SK-N-SH (cell line): Measurements from ENCODE around the gene NCAM2. TPM values are rescaled to one million over a fixed set of nuclear protein-coding genes. Genes with fewer than 3 reads are reported as not detected.

Source experiments
- CTCF ChIA-PET: fragments of 300-600, 350-600 bp; formaldehyde crosslinking; extraction: SDS; loops from one replicate; lab custom pipeline; 2021; lab: Yijun Ruan, JAX
- POLR2A ChIA-PET: fragments of 350-600 bp; sonication (Branson Sonifier 250); formaldehyde crosslinking; extraction: SDS; loops from one replicate; lab custom pipeline; 2020; ENCODE audit warnings: antibody characterized with exemption, inconsistent platforms; lab: Yijun Ruan, JAX
- DNase-seq: peaks from one replicate; pipeline ENCODE4 v3.0.0; 2012
- H2AFZ ChIP-seq: fragments of 200-600 bp; sonication (generic); 2 replicates; pipeline ENCODE4 v1.8.1; 2016; ENCODE audit warnings: antibody characterized with exemption, mild to moderate bottlenecking, low read depth
- H3F3A ChIP-seq: fragments of 200-600 bp; sonication (generic); replicated peaks from 2 replicates; pipeline ENCODE3; 2016; ENCODE audit warnings: antibody characterized with exemption, mild to moderate bottlenecking; ENCODE audit not compliant: insufficient read depth
- H3K27ac ChIP-seq, 2 experiments: fragments of 200-500 bp in 1 of 2; fragments of 200-600 bp in 1 of 2; sonication (Bioruptor generic) in 1 of 2; sonication (generic), shearing (Covaris generic) in 1 of 2; 2 replicates each; pipeline versions ENCODE4 v1.5.1 to v1.6.1; 2014 to 2016; ENCODE audit warnings: low read depth in 2 of 2, inconsistent platforms in 1 of 2, low read length in 1 of 2, mild to moderate bottlenecking in 1 of 2, mixed read lengths in 1 of 2
- H3K27me3 ChIP-seq: fragments of 200-600 bp; sonication (generic), shearing (Covaris generic); 2 replicates; pipeline ENCODE4 v1.6.1; 2016; ENCODE audit warnings: mixed run types; ENCODE audit not compliant: insufficient read depth
- H3K36me3 ChIP-seq, 2 experiments: fragments of 200-500 bp in 1 of 2; fragments of 200-600 bp in 1 of 2; sonication (Bioruptor generic) in 1 of 2; sonication (generic) in 1 of 2; replicated peaks in 1 of 2; 2 replicates each; pipeline versions ENCODE3 to v1.5.1; 2014 to 2016; ENCODE audit warnings: low read length in 1 of 2, mild to moderate bottlenecking in 1 of 2; ENCODE audit not compliant: insufficient read depth in 2 of 2, control insufficient read depth in 1 of 2
- H3K4me1 ChIP-seq, 2 experiments: fragments of 200-500 bp in 1 of 2; fragments of 200-600 bp in 1 of 2; sonication (Bioruptor generic) in 1 of 2; sonication (generic), shearing (Covaris generic) in 1 of 2; 2 replicates each; pipeline versions ENCODE4 v1.5.1 to v1.6.1; 2014 to 2016; ENCODE audit warnings: low read depth in 1 of 2, low read length in 1 of 2, mixed run types in 1 of 2; ENCODE audit not compliant: insufficient read depth in 2 of 2, control insufficient read depth in 1 of 2
- H3K4me2 ChIP-seq: fragments of 200-600 bp; sonication (generic), shearing (Covaris generic); 2 replicates; pipeline ENCODE4 v1.6.1; 2017; ENCODE audit warnings: mixed run types
- H3K4me3 ChIP-seq, 2 experiments: fragments of 200-500 bp in 1 of 2; fragments of 200-600 bp in 1 of 2; sonication (Bioruptor generic) in 1 of 2; sonication (generic), shearing (Covaris generic) in 1 of 2; 2 replicates each; pipeline versions ENCODE4 v1.5.1 to v1.8.1; 2014 to 2016; ENCODE audit warnings: low read depth in 2 of 2, inconsistent platforms in 1 of 2, low read length in 1 of 2, mild to moderate bottlenecking in 1 of 2, mixed read lengths in 1 of 2, moderate library complexity in 1 of 2
- H3K79me2 ChIP-seq: fragments of 200-600 bp; sonication (generic); 2 replicates; pipeline ENCODE4 v1.8.1; 2017; ENCODE audit warnings: mild to moderate bottlenecking; ENCODE audit not compliant: insufficient read depth
- H3K9ac ChIP-seq: fragments of 200-600 bp; sonication (generic); 2 replicates; pipeline ENCODE4 v1.6.1; 2017; ENCODE audit warnings: mixed run types
- H3K9me2 ChIP-seq: fragments of 200-600 bp; sonication (generic); 2 replicates; pipeline ENCODE4 v1.6.1; 2017; ENCODE audit warnings: mixed run types
- H3K9me3 ChIP-seq: fragments of 200-600 bp; sonication (generic); 2 replicates; pipeline ENCODE4 v1.6.1; 2017; ENCODE audit warnings: mixed run types, mild to moderate bottlenecking, moderate library complexity
- H4K20me1 ChIP-seq: fragments of 200-600 bp; sonication (generic); 2 replicates; pipeline ENCODE4 v1.6.1; 2017; ENCODE audit warnings: mild to moderate bottlenecking, mixed run types; ENCODE audit not compliant: insufficient read depth
- CHD2 ChIP-seq: fragments of 150-350 bp; IDR thresholded peaks from 2 replicates; pipeline ENCODE4 v1.6.1; 2018; ENCODE audit warnings: low read length; ENCODE audit not compliant: partially characterized antibody
- ELF1 ChIP-seq: IDR thresholded peaks from 2 replicates; pipeline ENCODE4 v1.4.0; 2012
- FOXM1 ChIP-seq: IDR thresholded peaks from 2 replicates; pipeline ENCODE4 v1.4.0; 2012; ENCODE audit warnings: low read depth, mild to moderate bottlenecking
- IRF3 ChIP-seq: fragments of 150-350 bp; IDR thresholded peaks from 2 replicates; pipeline ENCODE4 v1.6.1; 2016; ENCODE audit warnings: mild to moderate bottlenecking, low read depth, low read length
- MEF2A ChIP-seq: IDR thresholded peaks from 2 replicates; pipeline ENCODE4 v1.4.0; 2012; ENCODE audit warnings: low read depth, borderline replicate concordance
- MXI1 ChIP-seq: IDR thresholded peaks from 2 replicates; pipeline ENCODE4 v1.6.1; 2012; ENCODE audit warnings: mild to moderate bottlenecking, low read depth, low read length, improper control_type of control experiment
- NRF1 ChIP-seq: IDR thresholded peaks from 2 replicates; pipeline ENCODE4 v1.6.1; 2012; ENCODE audit warnings: low read depth, mild to moderate bottlenecking, low read length
- POLR2AphosphoS5 ChIP-seq: IDR thresholded peaks from 2 replicates; pipeline ENCODE4 v1.6.1; 2012; ENCODE audit warnings: low read depth, low read length
- RFX5 ChIP-seq: IDR thresholded peaks from 2 replicates; pipeline ENCODE4 v1.6.1; 2012; ENCODE audit warnings: mild to moderate bottlenecking, improper control_type of control experiment, low read length
- RXRA ChIP-seq: IDR thresholded peaks from 2 replicates; pipeline ENCODE4 v1.4.0; 2012; ENCODE audit warnings: low read depth, mild to moderate bottlenecking, borderline replicate concordance
- SIN3A ChIP-seq: IDR thresholded peaks from 2 replicates; pipeline ENCODE4 v1.6.1; 2012; ENCODE audit warnings: low read depth, mild to moderate bottlenecking, low read length, moderate library complexity, borderline replicate concordance
- SMC3 ChIP-seq: IDR thresholded peaks from 2 replicates; pipeline ENCODE4 v1.6.1; 2012; ENCODE audit warnings: low read depth, low read length, improper control_type of control experiment
- TAF1 ChIP-seq: IDR thresholded peaks from 2 replicates; pipeline ENCODE4 v1.6.1; 2012; ENCODE audit warnings: low read depth, mild to moderate bottlenecking, low read length, moderate library complexity, borderline replicate concordance
- USF1 ChIP-seq: IDR thresholded peaks from 2 replicates; pipeline ENCODE4 v1.4.0; 2012; ENCODE audit warnings: low read depth, borderline replicate concordance
- WGBS: methylation state at CpG from one replicate; pipeline ENCODE4 v1.1.6; 2017; ENCODE audit warnings: low lambda C conversion rate; 5-methylcytosine and 5-hydroxymethylcytosine counted together
- polyA plus RNA-seq, 3 experiments: library from polyadenylated mRNA; depleted of rRNA; stranded (reverse); fragments of >200 nt; gene quantifications; 2 replicates each; pipeline ENCODE4 v1.2.3, GENCODE V29; 2012
- TF ChIP-seq, protein P1 (sequence below): IDR thresholded peaks from 2 replicates; pipeline ENCODE4 v1.6.1; 2012; ENCODE audit warnings: mild to moderate bottlenecking, low read depth, low read length, moderate library complexity
- TF ChIP-seq, protein P2 (sequence below): IDR thresholded peaks from 2 replicates; pipeline ENCODE4 v1.4.0; 2012; ENCODE audit warnings: low read depth

Gene NCAM2
- polyA plus RNA-seq, 1 of the 3 experiments (the other 2 are of a cell fraction), result 2.1 TPM

DNA sequence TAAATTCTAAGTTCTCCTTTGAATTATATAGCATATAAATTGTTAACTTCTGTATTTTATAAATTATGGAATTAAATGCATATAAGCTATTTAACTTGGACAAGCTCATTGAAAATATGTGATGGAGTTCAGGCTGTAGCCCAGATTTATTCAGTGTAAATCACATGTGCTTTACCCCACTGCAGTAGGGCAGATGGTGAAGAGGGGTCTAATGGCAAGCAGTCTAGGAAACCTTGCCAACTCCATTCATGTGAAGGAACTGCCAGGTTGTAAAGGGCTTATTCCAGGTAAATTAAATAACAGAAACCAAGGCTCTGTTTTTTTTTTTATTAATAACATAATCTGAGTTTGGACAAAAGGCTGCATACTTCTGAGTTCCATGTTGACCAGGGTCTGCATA lies 243.2 kb downstream of the NCAM2 start:
- no peaks in the 10 kb centered on the region for H3K36me3 ChIP-seq
- H3K27ac ChIP-seq, result no peak overlapping the region
- H3K27me3 ChIP-seq, result no peaks in the 10 kb centered on the region
- no peak overlapping the region for H3K9ac ChIP-seq
- H2AFZ ChIP-seq, result no peak overlapping the region
- ChIA-PET POLR2A (no interaction called here), CTCF (interaction anchor here (0.8 kb wide), 1 partner anchor 9 kb away, joined by 3 read pairs; no protein-coding TSS in a partner anchor)
- no peak for DNase-seq
- no peak overlapping the region for H3K4me3 ChIP-seq
- no peaks in the 10 kb centered on the region for H3K9me2 ChIP-seq
- H3K4me1 ChIP-seq, result no peaks in the 10 kb centered on the region
- no peaks in the 10 kb centered on the region for H3F3A ChIP-seq
- H3K9me3 ChIP-seq, result no peaks in the 10 kb centered on the region
- no peaks in the 10 kb centered on the region for H3K79me2 ChIP-seq
- TF ChIP-seq MXI1 (no peak), CHD2 (no peak), USF1 (no peak), FOXM1 (no peak), ELF1 (no peak), RFX5 (no peak), POLR2AphosphoS5 (no peak), TAF1 (no peak), SIN3A (no peak)
- TF ChIP-seq, protein P1, sequence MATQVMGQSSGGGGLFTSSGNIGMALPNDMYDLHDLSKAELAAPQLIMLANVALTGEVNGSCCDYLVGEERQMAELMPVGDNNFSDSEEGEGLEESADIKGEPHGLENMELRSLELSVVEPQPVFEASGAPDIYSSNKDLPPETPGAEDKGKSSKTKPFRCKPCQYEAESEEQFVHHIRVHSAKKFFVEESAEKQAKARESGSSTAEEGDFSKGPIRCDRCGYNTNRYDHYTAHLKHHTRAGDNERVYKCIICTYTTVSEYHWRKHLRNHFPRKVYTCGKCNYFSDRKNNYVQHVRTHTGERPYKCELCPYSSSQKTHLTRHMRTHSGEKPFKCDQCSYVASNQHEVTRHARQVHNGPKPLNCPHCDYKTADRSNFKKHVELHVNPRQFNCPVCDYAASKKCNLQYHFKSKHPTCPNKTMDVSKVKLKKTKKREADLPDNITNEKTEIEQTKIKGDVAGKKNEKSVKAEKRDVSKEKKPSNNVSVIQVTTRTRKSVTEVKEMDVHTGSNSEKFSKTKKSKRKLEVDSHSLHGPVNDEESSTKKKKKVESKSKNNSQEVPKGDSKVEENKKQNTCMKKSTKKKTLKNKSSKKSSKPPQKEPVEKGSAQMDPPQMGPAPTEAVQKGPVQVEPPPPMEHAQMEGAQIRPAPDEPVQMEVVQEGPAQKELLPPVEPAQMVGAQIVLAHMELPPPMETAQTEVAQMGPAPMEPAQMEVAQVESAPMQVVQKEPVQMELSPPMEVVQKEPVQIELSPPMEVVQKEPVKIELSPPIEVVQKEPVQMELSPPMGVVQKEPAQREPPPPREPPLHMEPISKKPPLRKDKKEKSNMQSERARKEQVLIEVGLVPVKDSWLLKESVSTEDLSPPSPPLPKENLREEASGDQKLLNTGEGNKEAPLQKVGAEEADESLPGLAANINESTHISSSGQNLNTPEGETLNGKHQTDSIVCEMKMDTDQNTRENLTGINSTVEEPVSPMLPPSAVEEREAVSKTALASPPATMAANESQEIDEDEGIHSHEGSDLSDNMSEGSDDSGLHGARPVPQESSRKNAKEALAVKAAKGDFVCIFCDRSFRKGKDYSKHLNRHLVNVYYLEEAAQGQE, result no peak
- TF ChIP-seq, protein P2, sequence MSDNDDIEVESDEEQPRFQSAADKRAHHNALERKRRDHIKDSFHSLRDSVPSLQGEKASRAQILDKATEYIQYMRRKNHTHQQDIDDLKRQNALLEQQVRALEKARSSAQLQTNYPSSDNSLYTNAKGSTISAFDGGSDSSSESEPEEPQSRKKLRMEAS, result no peak
- no peaks in the 10 kb centered on the region for H4K20me1 ChIP-seq
- H3K4me2 ChIP-seq, result no peak overlapping the region

DNA sequence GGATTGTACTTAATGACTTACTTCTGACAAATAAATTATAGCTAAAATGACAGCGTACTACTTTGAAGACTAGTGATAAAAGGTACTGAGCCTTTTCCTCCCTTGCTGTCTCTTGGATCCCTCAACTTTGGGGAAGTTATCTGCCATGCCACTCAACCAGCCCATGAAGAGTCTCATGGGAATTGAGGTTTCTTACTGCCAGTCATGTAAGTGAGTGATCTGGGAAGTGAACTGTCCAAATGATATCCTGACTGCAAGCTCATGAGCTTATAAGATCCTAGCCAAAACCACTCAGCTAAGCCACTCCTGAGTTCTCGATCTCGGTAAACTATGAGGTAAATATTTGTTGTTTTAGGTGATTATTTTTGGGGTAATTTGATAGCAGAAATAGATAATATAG lies 247.8 kb downstream of the NCAM2 start:
- Histone ChIP-seq H3K27me3 (no peaks in the 10 kb centered on the region), H2AFZ (no peak overlapping the region), H3K4me3 (no peak overlapping the region), H3K36me3 (no peaks in the 10 kb centered on the region), H3K9me2 (no peaks in the 10 kb centered on the region), H3K27ac (no peak overlapping the region), H3F3A (no peaks in the 10 kb centered on the region), H3K9me3 (no peaks in the 10 kb centered on the region), H3K9ac (no peak overlapping the region), H4K20me1 (no peaks in the 10 kb centered on the region), H3K4me1 (no peaks in the 10 kb centered on the region; a peak in 1 of 4 replicates), H3K79me2 (no peaks in the 10 kb centered on the region), H3K4me2 (no peak overlapping the region)
- WGBS, result 78% methylated on average over 3 of the region's 3 CpGs
- ChIA-PET CTCF (no interaction called here), POLR2A (no interaction called here)
- DNase-seq, result no peak
- TF ChIP-seq, protein P2, result no peak
- TF ChIP-seq RFX5 (no peak), USF1 (no peak), FOXM1 (no peak), RXRA (no peak), SMC3 (no peak), ELF1 (no peak), CHD2 (no peak), IRF3 (no peak), NRF1 (no peak), MEF2A (no peak)
- TF ChIP-seq, protein P1, result no peak
